WERI-Rb-1 (cell line): ENCODE measurements around the gene TTYH1.
"Not testable (repeated sequence)": the region's sequence is repeated elsewhere in the genome, so short reads cannot be mapped to it uniquely, and the experiment has no call there.

ENCODE experiments used
- DNase-seq: peaks from one replicate; pipeline ENCODE4 v3.0.0-alpha.2; 2020
- H3K27ac ChIP-seq: fragments of 250-450 bp; sonication (Bioruptor Pico); 2 replicates; pipeline ENCODE4 v1.5.1; 2020; ENCODE audit warnings: mild to moderate bottlenecking, moderate library complexity
- H3K27me3 ChIP-seq: fragments of 250-450 bp; sonication (Bioruptor Pico); 2 replicates; pipeline ENCODE4 v1.5.1; 2021; ENCODE audit warnings: mild to moderate bottlenecking, low read depth, moderate library complexity; ENCODE audit not compliant: insufficient read depth, severe bottlenecking
- H3K36me3 ChIP-seq: fragments of 250-450 bp; sonication (Bioruptor Pico); 2 replicates; pipeline ENCODE4 v1.5.1; 2020; ENCODE audit warnings: mild to moderate bottlenecking, moderate library complexity
- H3K4me3 ChIP-seq: 2 replicates; pipeline ENCODE4 v1.5.1; 2011; ENCODE audit warnings: low read depth, mild to moderate bottlenecking, control low read depth, low read length
- H3K9me3 ChIP-seq: fragments of 250-450 bp; sonication (Bioruptor Pico); 2 replicates; pipeline ENCODE4 v1.5.1; 2021; ENCODE audit warnings: mild to moderate bottlenecking, moderate library complexity; ENCODE audit not compliant: severe bottlenecking
- CTCF ChIP-seq: IDR thresholded peaks from 2 replicates; pipeline ENCODE4 v1.5.1; 2011; ENCODE audit warnings: low read depth, mild to moderate bottlenecking, control low read depth, inconsistent platforms, low read length

The TTYH1 gene

DNA sequence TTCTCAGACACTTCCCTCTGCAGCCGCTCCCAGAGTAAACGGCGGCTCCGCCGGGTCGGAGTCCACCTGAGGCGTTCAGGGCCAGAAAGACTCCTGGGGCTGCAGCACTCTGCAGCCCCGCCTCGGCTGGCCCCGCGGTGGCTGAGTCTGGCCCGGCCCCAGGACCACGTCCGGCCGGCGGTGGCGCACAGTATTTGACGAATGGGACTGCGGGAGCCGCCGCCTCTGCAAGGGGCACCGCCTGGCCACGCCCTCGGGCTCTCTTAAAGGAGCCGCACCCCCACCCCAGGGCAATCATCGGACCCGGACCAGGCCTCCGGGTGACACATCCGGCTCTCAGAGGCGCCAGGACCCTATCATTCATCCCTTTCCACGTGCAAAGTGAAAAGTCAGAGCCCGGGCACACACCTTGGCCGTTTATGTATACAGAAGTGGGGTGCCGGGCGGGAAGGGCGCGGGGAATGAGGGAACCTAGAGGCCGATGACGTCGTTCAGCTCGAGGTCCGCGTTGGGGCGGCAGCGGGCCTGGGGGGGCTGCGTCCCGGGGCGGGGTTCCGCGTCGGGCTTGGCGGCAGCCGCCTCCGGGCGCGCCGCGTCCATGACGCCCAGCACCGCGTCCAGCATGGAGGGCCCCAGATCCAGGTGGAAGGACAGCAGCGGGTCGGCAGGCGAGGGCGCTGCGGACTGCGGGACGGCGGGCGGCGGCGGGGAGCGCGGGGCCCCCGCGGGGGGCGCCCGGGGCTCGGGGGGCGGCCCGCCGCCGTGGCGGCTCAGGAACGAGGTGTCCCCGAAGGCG is 49.6 kb downstream of the TTYH1 start:
- TF ChIP-seq CTCF, result no peak
- peak overlapping the region; percentile 90 for H3K27ac ChIP-seq
- DNase-seq, result peak; percentile 94
- H3K4me3 ChIP-seq, result peak overlapping the region; percentile 76
- H3K9me3 ChIP-seq, result no peaks in the 10 kb centered on the region
- peaks cover 22% of the 10 kb centered on the region for H3K36me3 ChIP-seq
- peaks cover 15% of the 10 kb centered on the region for H3K27me3 ChIP-seq

DNA sequence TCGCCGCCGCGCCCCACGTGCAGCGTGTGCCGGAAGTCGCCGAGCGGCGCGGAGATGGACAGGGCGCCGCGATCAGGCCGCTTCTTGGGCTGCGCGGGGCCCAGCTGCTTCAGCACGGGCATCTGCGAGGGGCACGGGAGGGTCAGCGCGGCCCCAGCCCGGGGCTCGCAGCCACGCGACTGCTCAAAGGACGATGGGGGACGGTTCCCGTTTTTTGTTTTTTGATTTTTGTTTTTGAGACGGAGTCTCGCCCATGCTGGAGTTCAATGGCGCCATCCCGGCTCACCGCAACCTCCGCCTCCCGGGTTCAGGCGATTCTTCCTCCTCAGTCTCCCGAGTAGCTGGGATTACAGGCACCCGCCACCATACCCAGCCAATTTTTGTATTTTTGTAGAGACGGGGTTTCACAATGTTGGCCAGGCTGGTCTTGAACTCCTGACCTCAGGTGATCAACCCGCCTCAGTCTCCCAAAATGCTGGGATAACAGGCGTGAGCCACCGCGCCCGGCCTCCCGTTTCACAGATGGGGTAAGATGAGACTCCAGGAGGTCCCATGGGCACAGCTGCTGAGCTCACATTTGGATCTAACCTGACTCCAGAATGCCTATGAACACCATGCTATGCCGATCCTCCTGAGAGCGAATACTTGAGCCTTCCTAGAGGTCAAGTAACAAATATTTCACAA is 50.3 kb downstream of the TTYH1 start:
- no peak overlapping the region for H3K4me3 ChIP-seq
- H3K36me3 ChIP-seq, result peaks cover 17% of the 10 kb centered on the region
- no peak for DNase-seq
- H3K9me3 ChIP-seq, result no peaks in the 10 kb centered on the region
- no peak for TF ChIP-seq CTCF
- H3K27ac ChIP-seq, result no peak overlapping the region
- peaks cover 22% of the 10 kb centered on the region for H3K27me3 ChIP-seq

DNA sequence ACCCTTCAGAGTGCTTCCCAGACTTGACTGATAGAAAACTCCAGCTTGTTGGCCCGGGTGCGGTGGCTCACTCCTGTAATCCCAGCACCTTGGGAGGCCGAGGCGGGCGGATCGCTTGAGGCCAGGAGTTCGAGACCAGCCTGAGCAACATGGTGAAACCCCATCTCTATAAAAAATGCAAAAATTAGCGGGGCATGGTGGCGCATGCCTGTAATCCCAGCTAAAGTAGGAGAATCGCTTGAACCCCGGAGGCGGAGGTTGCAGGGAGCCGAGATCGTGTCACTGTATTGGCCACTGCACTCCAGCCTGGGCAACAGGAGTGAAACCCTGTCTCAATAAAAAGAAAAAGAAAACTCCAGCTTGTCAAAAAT is 50.8 kb downstream of the TTYH1 start:
- H3K9me3 ChIP-seq, H3K4me3 ChIP-seq, H3K27ac ChIP-seq, DNase-seq: not testable (repeated sequence)
- peaks cover 28% of the 10 kb centered on the region for H3K27me3 ChIP-seq
- H3K36me3 ChIP-seq, result peaks cover 12% of the 10 kb centered on the region

- Histone ChIP-seq H3K4me3 (no peak overlapping the region), H3K9me3 (no peaks in the 10 kb centered on the region), H3K27me3 (peaks cover 43% of the 10 kb centered on the region), H3K27ac (no peak overlapping the region), H3K36me3 (no peaks in the 10 kb centered on the region)
- TF ChIP-seq CTCF, result no peak
- no peak for DNase-seq
Measured at GRCh38 chr19:54469496-54469934, 54.3 kb downstream of the TTYH1 start.

- Histone ChIP-seq H3K4me3 (no peak overlapping the region), H3K36me3 (no peaks in the 10 kb centered on the region), H3K27me3 (peaks cover 43% of the 10 kb centered on the region), H3K27ac (no peak overlapping the region), H3K9me3 (no peaks in the 10 kb centered on the region)
- no peak for DNase-seq
- TF ChIP-seq CTCF, result no peak
Measured at GRCh38 chr19:54470276-54470887, 55.1 kb downstream of the TTYH1 start.
